ENCODE results near the gene DNAJB13. TPM values are rescaled to one million over a fixed set of nuclear protein-coding genes. Genes with fewer than 3 reads are reported as not detected.

DNAJB13 gene
- total RNA-seq, 1 donor from 2014 or later: not detected

DNA sequence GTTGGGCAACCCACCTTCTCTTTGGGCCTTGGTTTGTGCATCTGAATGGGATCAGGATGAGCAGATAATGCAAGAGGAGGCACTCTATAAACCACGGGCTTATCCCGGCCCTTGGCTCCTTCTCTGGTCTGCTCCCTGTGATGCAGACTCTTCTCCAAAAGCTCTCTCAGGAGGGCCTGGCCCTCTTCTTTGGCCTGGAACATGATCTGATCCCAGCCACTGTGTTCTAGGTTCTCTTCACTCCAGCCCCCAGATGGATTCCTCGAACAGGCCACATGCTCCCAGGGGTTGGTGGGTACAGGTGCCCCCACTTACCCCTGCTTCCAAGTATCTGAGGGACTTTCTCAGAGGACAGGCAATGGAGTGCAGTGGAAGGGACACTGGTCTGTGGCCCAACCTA is 66.8 kb downstream of the DNAJB13 start:
- H3K4me2 ChIP-seq: no peak overlapping the region
- no peak for TF ChIP-seq EZH2phosphoT487 (IDR thresholded peaks at IDR 0.05)
- TF ChIP-seq, protein P1, sequence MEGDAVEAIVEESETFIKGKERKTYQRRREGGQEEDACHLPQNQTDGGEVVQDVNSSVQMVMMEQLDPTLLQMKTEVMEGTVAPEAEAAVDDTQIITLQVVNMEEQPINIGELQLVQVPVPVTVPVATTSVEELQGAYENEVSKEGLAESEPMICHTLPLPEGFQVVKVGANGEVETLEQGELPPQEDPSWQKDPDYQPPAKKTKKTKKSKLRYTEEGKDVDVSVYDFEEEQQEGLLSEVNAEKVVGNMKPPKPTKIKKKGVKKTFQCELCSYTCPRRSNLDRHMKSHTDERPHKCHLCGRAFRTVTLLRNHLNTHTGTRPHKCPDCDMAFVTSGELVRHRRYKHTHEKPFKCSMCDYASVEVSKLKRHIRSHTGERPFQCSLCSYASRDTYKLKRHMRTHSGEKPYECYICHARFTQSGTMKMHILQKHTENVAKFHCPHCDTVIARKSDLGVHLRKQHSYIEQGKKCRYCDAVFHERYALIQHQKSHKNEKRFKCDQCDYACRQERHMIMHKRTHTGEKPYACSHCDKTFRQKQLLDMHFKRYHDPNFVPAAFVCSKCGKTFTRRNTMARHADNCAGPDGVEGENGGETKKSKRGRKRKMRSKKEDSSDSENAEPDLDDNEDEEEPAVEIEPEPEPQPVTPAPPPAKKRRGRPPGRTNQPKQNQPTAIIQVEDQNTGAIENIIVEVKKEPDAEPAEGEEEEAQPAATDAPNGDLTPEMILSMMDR (IDR thresholded peaks at IDR 0.05): no peak
- no peak for TF ChIP-seq EZH2 (IDR thresholded peaks at IDR 0.05)
- H3K36me3 ChIP-seq: no peaks in the 10 kb centered on the region
- no peak overlapping the region for H3K27ac ChIP-seq
- H3K9me3 ChIP-seq (ENCODE audit: low read depth): no peaks in the 10 kb centered on the region
- no peaks in the 10 kb centered on the region for H3K27me3 ChIP-seq
- H3K27me3 Mint-ChIP-seq (ENCODE audit: insufficient read depth, low read depth): peaks cover 8% of the 10 kb centered on the region
- DNase-seq (ENCODE audit: low spot score): no peak
- no peak overlapping the region for H3K27ac Mint-ChIP-seq
- no peaks in the 10 kb centered on the region for H3K9me3 Mint-ChIP-seq
- H3K4me1 ChIP-seq: no peaks in the 10 kb centered on the region
- peaks cover 18% of the 10 kb centered on the region for H3K36me3 Mint-ChIP-seq
- no peak overlapping the region for H2AFZ ChIP-seq (replicated peaks)
- no peaks in the 10 kb centered on the region for H3F3A ChIP-seq (ENCODE audit: low read depth)
- no peaks in the 10 kb centered on the region for H4K20me1 ChIP-seq (ENCODE audit: low read depth)
- H3K79me2 ChIP-seq (ENCODE audit: low read depth): no peaks in the 10 kb centered on the region
- H3K4me3 ChIP-seq: no peak overlapping the region
- H3K4me1 Mint-ChIP-seq: no peaks in the 10 kb centered on the region
- H3K9ac ChIP-seq: no peak overlapping the region
- no peak overlapping the region for H3K4me3 Mint-ChIP-seq

DNA sequence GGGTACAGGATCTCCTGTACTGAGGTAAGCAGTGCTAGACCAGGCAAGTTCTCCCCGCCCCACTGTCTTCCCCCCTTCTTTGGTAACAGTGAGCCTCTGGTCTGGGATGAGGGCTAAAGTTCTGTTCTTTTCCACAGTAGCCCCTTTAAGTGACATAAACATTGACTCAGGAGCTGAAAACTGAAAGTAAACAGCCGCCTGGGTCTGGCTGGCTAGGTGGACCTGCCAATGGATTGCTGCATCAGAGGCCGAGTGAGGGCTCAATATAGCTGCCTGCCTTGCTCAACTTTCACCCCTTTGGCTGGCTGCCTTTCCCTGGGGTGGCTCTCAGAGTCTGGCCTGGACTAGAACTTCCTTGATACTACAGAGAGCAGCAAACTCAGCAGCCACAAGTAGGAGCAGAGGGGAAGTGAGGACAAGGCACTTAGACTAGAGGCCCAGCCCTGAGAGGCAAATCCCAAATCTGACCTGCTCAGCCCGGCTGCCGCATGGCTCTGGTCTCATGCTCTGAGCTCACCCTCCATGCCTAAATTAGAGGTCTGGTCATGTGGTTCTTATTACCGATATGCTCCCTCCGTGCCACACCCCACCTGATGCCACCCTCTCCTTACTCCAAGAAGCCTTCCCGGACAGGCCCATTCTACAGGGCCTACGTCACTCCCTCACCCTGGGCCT is 67.6 kb downstream of the DNAJB13 start:
- H3K27ac Mint-ChIP-seq: no peak overlapping the region
- H3K27me3 Mint-ChIP-seq (ENCODE audit: insufficient read depth, low read depth): peaks cover 8% of the 10 kb centered on the region
- H3K36me3 ChIP-seq: no peaks in the 10 kb centered on the region
- H3K4me3 ChIP-seq: no peak overlapping the region
- no peak overlapping the region for H3K9ac ChIP-seq
- H3K4me3 Mint-ChIP-seq: no peak overlapping the region
- H3K27ac ChIP-seq: no peak overlapping the region
- DNase-seq (ENCODE audit: low spot score): no peak
- no peaks in the 10 kb centered on the region for H3K4me1 ChIP-seq
- H3K9me3 Mint-ChIP-seq: no peaks in the 10 kb centered on the region
- no peak overlapping the region for H2AFZ ChIP-seq (replicated peaks)
- no peaks in the 10 kb centered on the region for H3K79me2 ChIP-seq (ENCODE audit: low read depth)
- peaks cover 18% of the 10 kb centered on the region for H3K36me3 Mint-ChIP-seq
- no peaks in the 10 kb centered on the region for H3K9me3 ChIP-seq (ENCODE audit: low read depth)
- no peak overlapping the region for H3K4me2 ChIP-seq
- H3K4me1 Mint-ChIP-seq: no peaks in the 10 kb centered on the region
- TF ChIP-seq EZH2phosphoT487 (IDR thresholded peaks at IDR 0.05) (no peak), EZH2 (IDR thresholded peaks at IDR 0.05) (no peak)
- TF ChIP-seq, protein P1 (IDR thresholded peaks at IDR 0.05): no peak
- no peaks in the 10 kb centered on the region for H4K20me1 ChIP-seq (ENCODE audit: low read depth)
- no peaks in the 10 kb centered on the region for H3F3A ChIP-seq (ENCODE audit: low read depth)
- H3K27me3 ChIP-seq: no peaks in the 10 kb centered on the region

DNA sequence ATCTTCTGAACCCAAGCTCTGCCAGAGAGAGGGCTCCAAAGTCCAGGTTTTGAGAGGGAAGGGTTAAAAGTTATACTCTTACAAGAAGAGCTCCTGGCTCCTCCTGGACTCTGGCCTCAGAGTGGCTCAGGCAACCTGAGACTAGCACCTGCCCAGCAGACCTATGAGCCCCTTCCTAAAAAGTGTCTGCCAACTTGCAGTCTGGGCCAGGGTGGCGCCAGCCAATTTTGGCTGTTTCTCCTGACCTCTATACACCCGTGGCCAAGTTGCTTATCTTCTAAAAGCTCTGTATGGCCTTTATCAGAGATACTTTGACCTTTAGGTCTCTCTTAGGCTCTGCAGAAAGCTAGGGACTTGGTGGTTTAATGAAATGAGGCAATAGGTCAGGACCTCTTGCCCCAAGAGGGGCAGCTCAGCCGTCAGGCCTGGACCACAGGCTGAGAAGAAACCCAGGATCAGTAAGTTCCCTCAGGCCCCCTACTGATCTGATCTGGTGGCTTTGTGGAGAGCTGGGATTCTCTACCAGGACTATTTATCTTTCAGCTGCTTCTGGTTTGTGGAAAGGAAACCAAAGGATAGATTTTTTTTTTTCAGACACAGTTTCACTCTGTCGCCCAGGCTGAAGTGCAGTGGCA is 68.4 kb downstream of the DNAJB13 start:
- Histone ChIP-seq H3K9me3 (ENCODE audit: low read depth) (no peaks in the 10 kb centered on the region), H3F3A (ENCODE audit: low read depth) (no peaks in the 10 kb centered on the region), H3K9ac (no peak overlapping the region), H3K36me3 (no peaks in the 10 kb centered on the region), H2AFZ (replicated peaks) (no peak overlapping the region), H3K27ac (no peak overlapping the region), H3K4me1 (no peaks in the 10 kb centered on the region), H3K27me3 (no peaks in the 10 kb centered on the region), H3K79me2 (ENCODE audit: low read depth) (no peaks in the 10 kb centered on the region), H3K4me3 (no peak overlapping the region), H4K20me1 (ENCODE audit: low read depth) (no peaks in the 10 kb centered on the region), H3K4me2 (no peak overlapping the region)
- H3K27ac Mint-ChIP-seq: no peak overlapping the region
- no peaks in the 10 kb centered on the region for H3K4me1 Mint-ChIP-seq
- no peak overlapping the region for H3K4me3 Mint-ChIP-seq
- no peak for DNase-seq (ENCODE audit: low spot score)
- H3K9me3 Mint-ChIP-seq: no peaks in the 10 kb centered on the region
- TF ChIP-seq EZH2 (IDR thresholded peaks at IDR 0.05) (no peak), EZH2phosphoT487 (IDR thresholded peaks at IDR 0.05) (no peak)
- TF ChIP-seq, protein P1 (IDR thresholded peaks at IDR 0.05): no peak
- peaks cover 21% of the 10 kb centered on the region for H3K36me3 Mint-ChIP-seq
- H3K27me3 Mint-ChIP-seq (ENCODE audit: insufficient read depth, low read depth): peaks cover 8% of the 10 kb centered on the region

Measured in neural progenitor cell (in vitro differentiated cells).